Naive thymus-derived CD4-positive, alpha-beta T cell (primary cell): ENCODE results near the gene ADAMTS6. TPM values are rescaled to one million over a fixed set of nuclear protein-coding genes. Genes with fewer than 3 reads are reported as not detected.

Source experiments
- ATAC-seq: fragments of 150-1000 bp; cut with Tn5 transposase; 2 replicates; pipeline ENCODE4 v1.10.0; 2021; ENCODE audit warnings: mild to moderate bottlenecking, moderate library complexity
- CTCF ChIA-PET: fragments of 350-600 bp; sonication (Branson Sonifier 250); formaldehyde crosslinking; loops from one replicate; lab custom pipeline; 2021; ENCODE audit warnings: antibody characterized with exemption; lab: Charles Lee
- POLR2A ChIA-PET: fragments of 350-600 bp; sonication (Branson Sonifier 250); formaldehyde crosslinking; loops from one replicate; lab custom pipeline; 2021; ENCODE audit warnings: antibody characterized with exemption, inconsistent platforms; lab: Charles Lee
- DNase-seq, 9 donors: peaks; one replicate each; pipeline versions ENCODE4 v3.0.0 to v3.0.0-alpha.2; 2020 to 2022; ENCODE audit warnings: mixed read lengths in 1 of 9
- H3K27ac ChIP-seq: one replicate; pipeline ENCODE4 v1.7.0; 2013; ENCODE audit warnings: mild to moderate bottlenecking, low read depth, low read length, moderate library complexity
- H3K27me3 ChIP-seq, 2 donors: one replicate each; pipeline ENCODE4 v1.7.0; 2013; ENCODE audit warnings: low read length in 2 of 2, mild to moderate bottlenecking in 2 of 2, moderate library complexity in 2 of 2; ENCODE audit not compliant: control insufficient read depth in 2 of 2, insufficient read depth in 2 of 2
- H3K36me3 ChIP-seq, 3 experiments: 1 replicate in 2 of 3; 2 replicates in 1 of 3; pipeline ENCODE4 v1.7.0; 2013; ENCODE audit warnings: low read length in 3 of 3, mild to moderate bottlenecking in 3 of 3, moderate library complexity in 1 of 3; ENCODE audit not compliant: insufficient read depth in 3 of 3, control insufficient read depth in 2 of 3
- H3K4me1 ChIP-seq, 2 donors: one replicate each; pipeline ENCODE4 v1.7.0; 2013; ENCODE audit warnings: low read length in 2 of 2, mild to moderate bottlenecking in 2 of 2, moderate library complexity in 1 of 2; ENCODE audit not compliant: control insufficient read depth in 2 of 2, insufficient read depth in 2 of 2
- H3K4me3 ChIP-seq: 2 replicates; pipeline ENCODE4 v1.7.0; 2013; ENCODE audit warnings: mild to moderate bottlenecking, low read length
- H3K9me3 ChIP-seq, 3 experiments: 1 replicate in 2 of 3; 2 replicates in 1 of 3; pipeline ENCODE4 v1.7.0; 2013; ENCODE audit warnings: low read length in 3 of 3; ENCODE audit not compliant: control insufficient read depth in 2 of 3
- H3K27ac Mint-ChIP-seq, 9 donors: one replicate each; pipeline ENCODE4 v1.8.0; 2020 to 2022; ENCODE audit warnings: mixed read lengths in 9 of 9, mild to moderate bottlenecking in 8 of 9, moderate library complexity in 5 of 9, inconsistent platforms in 2 of 9
- H3K27me3 Mint-ChIP-seq, 5 donors: one replicate each; pipeline ENCODE4 v1.8.0; 2021 to 2022; ENCODE audit warnings: mixed read lengths in 5 of 5, mild to moderate bottlenecking in 1 of 5
- H3K36me3 Mint-ChIP-seq, 5 donors: one replicate each; pipeline ENCODE4 v1.8.0; 2020 to 2022; ENCODE audit warnings: mixed read lengths in 5 of 5, mild to moderate bottlenecking in 3 of 5, inconsistent platforms in 1 of 5
- H3K4me1 Mint-ChIP-seq, 7 donors: one replicate each; pipeline ENCODE4 v1.8.0; 2020 to 2022; ENCODE audit warnings: mixed read lengths in 7 of 7, mild to moderate bottlenecking in 3 of 7, inconsistent platforms in 1 of 7
- H3K4me3 Mint-ChIP-seq, 10 donors: one replicate each; pipeline ENCODE4 v1.8.0; 2020 to 2022; ENCODE audit warnings: mild to moderate bottlenecking in 10 of 10, mixed read lengths in 10 of 10, moderate library complexity in 6 of 10, inconsistent platforms in 2 of 10
- H3K9me3 Mint-ChIP-seq, 11 donors: one replicate each; pipeline ENCODE4 v1.8.0; 2020 to 2022; ENCODE audit warnings: mixed read lengths in 11 of 11, mild to moderate bottlenecking in 4 of 11, inconsistent platforms in 1 of 11, moderate library complexity in 1 of 11
- intact Hi-C, 2 donors: fragments of 100-400 bp; cut with micrococcal nuclease; formaldehyde crosslinking; loops; one replicate each; pipeline ENCODE4 v1.15.1; 2023
- polyA plus RNA-seq, 2 donors: library from polyadenylated mRNA; unstranded; fragments of 300-500 nt; fragmentation: Illumina TruSeq; gene quantifications; one replicate each; pipeline ENCODE4 v1.2.3, GENCODE V29; 2021
- total RNA-seq, 6 experiments: library from RNA in 5 of 6; stranded (reverse) in 5 of 6; gene quantifications; 1 replicate in 5 of 6; 2 replicates in 1 of 6; pipeline ENCODE4 v1.2.3 and lab custom pipeline; 2021 to 2026

Gene ADAMTS6
- total and polyA plus RNA-seq, 7 experiments from 2014 or later: 0.14 to 4.5 (median 2.6) TPM

- Histone ChIP-seq H3K27ac (no peak overlapping the region), H3K27me3 (no peaks in the 10 kb centered on the region), H3K9me3 (peaks cover 0 to 19% (median 0%) of the 10 kb centered on the region in 3 experiments), H3K4me3 (no peak overlapping the region), H3K4me1 (no peaks in the 10 kb centered on the region), H3K36me3 (no peaks in the 10 kb centered on the region)
- Mint-ChIP-seq H3K9me3 (peaks cover 4 to 54% (median 20%) of the 10 kb centered on the region in 11 donors), H3K4me3 (no peak overlapping the region), H3K36me3 (peaks cover 0 to 22% (median 6%) of the 10 kb centered on the region in 5 donors), H3K4me1 (no peaks in the 10 kb centered on the region), H3K27me3 (no peaks in the 10 kb centered on the region), H3K27ac (no peak overlapping the region)
- no peak for ATAC-seq
- DNase-seq: no peak
- CTCF ChIA-PET: no interaction called here
- POLR2A ChIA-PET: no interaction called here
- intact Hi-C loops: no loop called here
These were observed 143.0 kb downstream of the ADAMTS6 start for GRCh38 chr5:65338606-65339151.

GRCh38 chr5:65334077-65334476, 147.6 kb downstream of the ADAMTS6 start:
- no peaks in the 10 kb centered on the region for H3K27me3 ChIP-seq
- CTCF ChIA-PET: no interaction called here
- peaks cover 0 to 4% (median 0%) of the 10 kb centered on the region in 3 experiments for H3K9me3 ChIP-seq
- no peaks in the 10 kb centered on the region for H3K4me1 ChIP-seq
- Mint-ChIP-seq H3K27me3 (no peaks in the 10 kb centered on the region), H3K27ac (no peak overlapping the region), H3K9me3 (peaks cover 0 to 8% (median 0%) of the 10 kb centered on the region in 11 donors), H3K4me1 (no peaks in the 10 kb centered on the region), H3K36me3 (peaks cover 0 to 3% (median 0%) of the 10 kb centered on the region in 5 donors), H3K4me3 (no peak overlapping the region)
- no peak overlapping the region for H3K4me3 ChIP-seq
- H3K27ac ChIP-seq: no peak overlapping the region
- intact Hi-C loops: no loop called here
- DNase-seq: no peak
- POLR2A ChIA-PET: no interaction called here
- no peaks in the 10 kb centered on the region for H3K36me3 ChIP-seq
- no peak for ATAC-seq

GRCh38 chr5:65332591-65332990, 149.1 kb downstream of the ADAMTS6 start:
- CTCF ChIA-PET: no interaction called here
- Histone ChIP-seq H3K36me3 (no peaks in the 10 kb centered on the region), H3K9me3 (no peaks in the 10 kb centered on the region), H3K4me1 (no peaks in the 10 kb centered on the region), H3K27ac (no peak overlapping the region), H3K4me3 (no peak overlapping the region), H3K27me3 (no peaks in the 10 kb centered on the region)
- Mint-ChIP-seq H3K27me3 (no peaks in the 10 kb centered on the region), H3K4me1 (no peaks in the 10 kb centered on the region), H3K4me3 (no peak overlapping the region), H3K9me3 (no peaks in the 10 kb centered on the region), H3K27ac (no peak overlapping the region), H3K36me3 (peaks cover 0 to 6% (median 0%) of the 10 kb centered on the region in 5 donors)
- POLR2A ChIA-PET: no interaction called here
- DNase-seq (no peak), ATAC-seq (no peak)
- intact Hi-C loops: no loop called here

- Mint-ChIP-seq H3K27ac (no peak overlapping the region), H3K4me3 (no peak overlapping the region), H3K27me3 (no peaks in the 10 kb centered on the region), H3K4me1 (no peaks in the 10 kb centered on the region), H3K36me3 (peaks cover 0 to 9% (median 0%) of the 10 kb centered on the region in 5 donors), H3K9me3 (no peaks in the 10 kb centered on the region)
- ATAC-seq (no peak), DNase-seq (no peak)
- no peak overlapping the region for H3K27ac ChIP-seq
- no peaks in the 10 kb centered on the region for H3K36me3 ChIP-seq
- intact Hi-C loops: no loop called here
- H3K27me3 ChIP-seq: no peaks in the 10 kb centered on the region
- no peaks in the 10 kb centered on the region for H3K4me1 ChIP-seq
- no peak overlapping the region for H3K4me3 ChIP-seq
- CTCF ChIA-PET: no interaction called here
- no peaks in the 10 kb centered on the region for H3K9me3 ChIP-seq
- POLR2A ChIA-PET: no interaction called here
These were observed 152.5 kb downstream of the ADAMTS6 start for GRCh38 chr5:65329266-65329665.

GRCh38 chr5:65327582-65327981, 154.1 kb downstream of the ADAMTS6 start:
- Histone ChIP-seq H3K9me3 (no peaks in the 10 kb centered on the region), H3K4me3 (no peak overlapping the region), H3K4me1 (no peaks in the 10 kb centered on the region), H3K36me3 (no peaks in the 10 kb centered on the region), H3K27me3 (no peaks in the 10 kb centered on the region), H3K27ac (no peak overlapping the region)
- Mint-ChIP-seq H3K4me1 (no peaks in the 10 kb centered on the region), H3K27me3 (no peaks in the 10 kb centered on the region), H3K36me3 (peaks cover 0 to 7% (median 0%) of the 10 kb centered on the region in 5 donors), H3K4me3 (no peak overlapping the region), H3K9me3 (peaks cover 0 to 2% (median 0%) of the 10 kb centered on the region in 11 donors), H3K27ac (no peak overlapping the region)
- POLR2A ChIA-PET: no interaction called here
- CTCF ChIA-PET: no interaction called here
- no peak for ATAC-seq
- no peak for DNase-seq
- intact Hi-C loops: no loop called here

GRCh38 chr5:65326922-65327321, 154.8 kb downstream of the ADAMTS6 start:
- Histone ChIP-seq H3K27ac (no peak overlapping the region), H3K27me3 (no peaks in the 10 kb centered on the region), H3K36me3 (no peaks in the 10 kb centered on the region), H3K4me1 (no peaks in the 10 kb centered on the region), H3K9me3 (no peaks in the 10 kb centered on the region), H3K4me3 (no peak overlapping the region)
- intact Hi-C loops: no loop called here
- ChIA-PET POLR2A (no interaction called here), CTCF (no interaction called here)
- Mint-ChIP-seq H3K27me3 (no peaks in the 10 kb centered on the region), H3K4me3 (no peak overlapping the region), H3K4me1 (no peaks in the 10 kb centered on the region), H3K9me3 (peaks cover 0 to 7% (median 0%) of the 10 kb centered on the region in 11 donors), H3K36me3 (peaks cover 0 to 7% (median 0%) of the 10 kb centered on the region in 5 donors), H3K27ac (no peak overlapping the region)
- ATAC-seq: no peak
- no peak for DNase-seq

GRCh38 chr5:65324226-65324625, 157.5 kb downstream of the ADAMTS6 start:
- Histone ChIP-seq H3K27me3 (no peaks in the 10 kb centered on the region), H3K36me3 (no peaks in the 10 kb centered on the region), H3K4me3 (no peak overlapping the region), H3K9me3 (no peaks in the 10 kb centered on the region), H3K27ac (no peak overlapping the region), H3K4me1 (no peaks in the 10 kb centered on the region)
- ChIA-PET CTCF (no interaction called here), POLR2A (no interaction called here)
- Mint-ChIP-seq H3K4me3 (no peak overlapping the region), H3K27ac (no peak overlapping the region), H3K36me3 (peaks cover 0 to 7% (median 0%) of the 10 kb centered on the region in 5 donors), H3K9me3 (peaks cover 0 to 8% (median 2%) of the 10 kb centered on the region in 11 donors), H3K4me1 (no peaks in the 10 kb centered on the region), H3K27me3 (no peaks in the 10 kb centered on the region)
- ATAC-seq: no peak
- DNase-seq: no peak
- intact Hi-C loops: no loop called here
